ENCODE measurements around the gene CERS6.

Gene CERS6

DNA sequence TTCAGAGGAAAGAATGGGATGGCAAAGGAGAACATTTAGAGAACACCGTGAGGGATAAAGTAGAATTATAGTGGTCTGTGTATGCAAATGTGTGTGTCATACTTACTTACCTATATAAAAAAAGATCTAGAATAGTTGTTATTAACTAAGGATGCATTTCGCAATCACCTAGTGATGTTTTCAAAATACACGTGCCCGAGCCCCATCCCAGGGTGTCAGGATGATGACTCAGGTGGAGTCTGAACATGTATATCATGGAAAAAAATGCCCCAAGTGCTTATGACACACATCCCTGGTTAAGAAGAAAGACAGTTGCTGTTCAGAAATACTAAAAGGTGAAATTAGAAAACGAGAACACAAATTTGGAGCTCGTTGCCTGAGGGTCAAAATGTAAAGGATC, 109.0 kb downstream of the CERS6 start:
- Histone ChIP-seq H3K9ac (ENCODE audit: low read length) (no peak overlapping the region), H3K4me1 (ENCODE audit: control insufficient read depth, insufficient read depth, low read length) (peaks cover 26% of the 10 kb centered on the region), H3K27me3 (replicated peaks; ENCODE audit: control insufficient read depth, insufficient read depth, low read length) (no peaks in the 10 kb centered on the region), H3K36me3 (ENCODE audit: control insufficient read depth, insufficient read depth, low read length, severe bottlenecking) (no peaks in the 10 kb centered on the region), H3K9me3 (ENCODE audit: control insufficient read depth, low read length) (no peaks in the 10 kb centered on the region), H3K4me3 (ENCODE audit: low read length) (no peak overlapping the region)
- peak; percentile 39 for DNase-seq (ENCODE audit: low read depth)

DNA sequence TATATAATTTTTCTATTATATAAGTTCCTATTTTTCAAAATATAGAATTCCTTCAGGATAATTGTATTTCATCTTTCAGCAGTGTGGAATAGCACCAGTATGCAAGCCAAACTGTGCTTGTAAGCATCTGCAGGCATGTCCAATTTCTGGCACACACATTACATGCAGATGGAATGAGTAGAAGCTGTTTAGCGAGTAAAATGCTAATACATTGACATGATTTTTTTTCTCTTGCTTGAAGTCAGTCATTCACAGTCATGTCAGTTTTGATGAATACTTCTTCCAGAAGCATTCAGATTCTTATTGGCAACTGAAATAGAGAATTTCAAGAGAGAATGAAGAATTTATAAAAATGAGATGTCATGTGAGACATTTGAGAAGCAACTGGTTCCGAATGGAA, 109.4 kb downstream of the CERS6 start:
- Histone ChIP-seq H3K9me3 (ENCODE audit: control insufficient read depth, low read length) (no peaks in the 10 kb centered on the region), H3K36me3 (ENCODE audit: control insufficient read depth, insufficient read depth, low read length, severe bottlenecking) (no peaks in the 10 kb centered on the region), H3K4me1 (ENCODE audit: control insufficient read depth, insufficient read depth, low read length) (peaks cover 26% of the 10 kb centered on the region), H3K9ac (ENCODE audit: low read length) (no peak overlapping the region), H3K4me3 (ENCODE audit: low read length) (no peak overlapping the region), H3K27me3 (replicated peaks; ENCODE audit: control insufficient read depth, insufficient read depth, low read length) (no peaks in the 10 kb centered on the region)
- DNase-seq (ENCODE audit: low read depth): no peak

DNA sequence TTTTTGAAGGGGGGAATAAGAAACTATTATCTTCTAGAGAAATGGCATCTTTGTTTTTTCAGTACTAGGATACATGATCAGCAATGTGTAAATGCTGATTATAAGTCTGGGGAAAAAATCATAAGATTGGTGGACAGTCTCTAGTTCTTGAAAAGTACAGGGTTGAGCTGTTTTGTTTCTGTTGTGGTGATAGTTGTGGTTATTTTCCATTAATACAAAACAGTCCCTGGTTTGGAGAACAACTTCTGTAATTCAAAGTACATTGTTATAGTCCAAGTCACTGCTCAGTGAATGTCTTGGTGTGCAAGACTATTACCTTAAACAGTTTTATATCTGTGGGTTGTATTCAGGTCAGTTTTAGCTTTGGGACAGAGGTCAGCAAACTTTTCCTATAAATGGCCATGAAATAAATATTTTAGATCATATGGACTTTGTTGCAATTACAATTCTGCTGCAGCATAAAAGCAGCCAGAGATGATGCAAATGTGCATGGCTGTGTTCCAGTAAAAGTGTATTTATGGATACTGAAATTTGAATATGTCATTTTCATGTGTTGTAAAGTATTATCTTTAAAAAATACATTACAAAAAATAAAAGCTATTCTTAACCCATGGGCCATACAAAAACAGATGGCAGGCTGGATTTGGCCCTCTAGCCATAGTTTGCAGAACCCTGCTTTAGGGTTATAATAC, 111.0 kb downstream of the CERS6 start:
- peaks cover 26% of the 10 kb centered on the region for H3K4me1 ChIP-seq (ENCODE audit: control insufficient read depth, insufficient read depth, low read length)
- no peak overlapping the region for H3K4me3 ChIP-seq (ENCODE audit: low read length)
- H3K27me3 ChIP-seq (replicated peaks; ENCODE audit: control insufficient read depth, insufficient read depth, low read length): no peaks in the 10 kb centered on the region
- H3K9ac ChIP-seq (ENCODE audit: low read length): no peak overlapping the region
- peak; percentile 44 for DNase-seq (ENCODE audit: low read depth)
- no peaks in the 10 kb centered on the region for H3K9me3 ChIP-seq (ENCODE audit: control insufficient read depth, low read length)
- H3K36me3 ChIP-seq (ENCODE audit: control insufficient read depth, insufficient read depth, low read length, severe bottlenecking): no peaks in the 10 kb centered on the region

DNA sequence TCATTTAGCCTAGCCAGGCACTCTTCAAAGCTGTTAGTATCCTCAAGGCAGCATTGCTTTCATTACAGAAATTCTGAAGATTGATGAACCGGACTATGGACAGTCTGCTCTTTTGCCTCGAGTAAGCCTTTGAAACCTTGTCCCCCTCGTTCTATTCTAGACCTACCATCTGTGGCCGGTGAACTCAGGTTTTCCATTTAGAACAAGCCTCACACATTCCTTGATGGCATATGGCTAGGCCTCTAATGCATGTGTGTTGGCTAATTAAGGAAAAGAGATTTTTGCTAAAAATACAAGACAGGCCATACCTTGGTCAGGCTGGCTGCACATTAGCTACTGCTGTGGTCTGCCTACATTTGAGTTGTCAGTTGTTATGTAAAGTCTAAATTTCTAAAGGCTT, 111.8 kb downstream of the CERS6 start:
- no peaks in the 10 kb centered on the region for H3K9me3 ChIP-seq (ENCODE audit: control insufficient read depth, low read length)
- peaks cover 27% of the 10 kb centered on the region for H3K4me1 ChIP-seq (ENCODE audit: control insufficient read depth, insufficient read depth, low read length)
- DNase-seq (ENCODE audit: low read depth): no peak
- H3K36me3 ChIP-seq (ENCODE audit: control insufficient read depth, insufficient read depth, low read length, severe bottlenecking): no peaks in the 10 kb centered on the region
- no peak overlapping the region for H3K4me3 ChIP-seq (ENCODE audit: low read length)
- no peak overlapping the region for H3K9ac ChIP-seq (ENCODE audit: low read length)
- H3K27me3 ChIP-seq (replicated peaks; ENCODE audit: control insufficient read depth, insufficient read depth, low read length): no peaks in the 10 kb centered on the region

GRCh38 chr2:168568476-168569267, 112.6 kb downstream of the CERS6 start:
- Histone ChIP-seq H3K9ac (ENCODE audit: low read length) (no peak overlapping the region), H3K36me3 (ENCODE audit: control insufficient read depth, insufficient read depth, low read length, severe bottlenecking) (no peaks in the 10 kb centered on the region), H3K9me3 (ENCODE audit: control insufficient read depth, low read length) (no peaks in the 10 kb centered on the region), H3K27me3 (replicated peaks; ENCODE audit: control insufficient read depth, insufficient read depth, low read length) (no peaks in the 10 kb centered on the region), H3K4me1 (ENCODE audit: control insufficient read depth, insufficient read depth, low read length) (peaks cover 36% of the 10 kb centered on the region), H3K4me3 (ENCODE audit: low read length) (no peak overlapping the region)
- peak; percentile 19 for DNase-seq (ENCODE audit: low read depth)

DNA sequence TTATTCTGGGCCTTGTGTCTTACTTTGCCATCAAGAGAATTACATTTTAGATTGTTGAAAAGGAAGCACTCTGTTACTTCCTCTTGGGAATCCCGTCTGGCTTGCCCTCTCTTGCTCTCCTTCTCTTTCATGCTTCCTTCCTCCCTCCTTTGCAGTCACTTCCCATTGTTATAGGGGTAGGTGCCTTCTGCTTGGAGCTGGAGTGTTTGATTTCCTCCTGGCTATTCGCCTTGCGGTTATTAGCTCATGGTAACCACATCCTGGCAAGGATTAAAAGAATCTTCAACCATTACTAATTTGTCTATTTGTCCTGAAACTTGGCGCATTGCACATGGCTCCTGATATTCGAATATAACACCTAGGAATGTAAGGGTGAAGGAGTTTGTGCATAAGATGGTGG, 115.0 kb downstream of the CERS6 start:
- Histone ChIP-seq H3K4me3 (ENCODE audit: low read length) (no peak overlapping the region), H3K36me3 (ENCODE audit: control insufficient read depth, insufficient read depth, low read length, severe bottlenecking) (no peaks in the 10 kb centered on the region), H3K9me3 (ENCODE audit: control insufficient read depth, low read length) (no peaks in the 10 kb centered on the region), H3K27me3 (replicated peaks; ENCODE audit: control insufficient read depth, insufficient read depth, low read length) (no peaks in the 10 kb centered on the region), H3K9ac (ENCODE audit: low read length) (no peak overlapping the region), H3K4me1 (ENCODE audit: control insufficient read depth, insufficient read depth, low read length) (peaks cover 24% of the 10 kb centered on the region)
- DNase-seq (ENCODE audit: low read depth): no peak

GRCh38 chr2:168573128-168573903, 117.2 kb downstream of the CERS6 start:
- peak; percentile 62 for DNase-seq (ENCODE audit: low read depth)
- Histone ChIP-seq H3K9me3 (ENCODE audit: control insufficient read depth, low read length) (no peaks in the 10 kb centered on the region), H3K9ac (ENCODE audit: low read length) (no peak overlapping the region), H3K36me3 (ENCODE audit: control insufficient read depth, insufficient read depth, low read length, severe bottlenecking) (no peaks in the 10 kb centered on the region), H3K27me3 (replicated peaks; ENCODE audit: control insufficient read depth, insufficient read depth, low read length) (no peaks in the 10 kb centered on the region), H3K4me3 (ENCODE audit: low read length) (no peak overlapping the region), H3K4me1 (ENCODE audit: control insufficient read depth, insufficient read depth, low read length) (peaks cover 19% of the 10 kb centered on the region)

DNA sequence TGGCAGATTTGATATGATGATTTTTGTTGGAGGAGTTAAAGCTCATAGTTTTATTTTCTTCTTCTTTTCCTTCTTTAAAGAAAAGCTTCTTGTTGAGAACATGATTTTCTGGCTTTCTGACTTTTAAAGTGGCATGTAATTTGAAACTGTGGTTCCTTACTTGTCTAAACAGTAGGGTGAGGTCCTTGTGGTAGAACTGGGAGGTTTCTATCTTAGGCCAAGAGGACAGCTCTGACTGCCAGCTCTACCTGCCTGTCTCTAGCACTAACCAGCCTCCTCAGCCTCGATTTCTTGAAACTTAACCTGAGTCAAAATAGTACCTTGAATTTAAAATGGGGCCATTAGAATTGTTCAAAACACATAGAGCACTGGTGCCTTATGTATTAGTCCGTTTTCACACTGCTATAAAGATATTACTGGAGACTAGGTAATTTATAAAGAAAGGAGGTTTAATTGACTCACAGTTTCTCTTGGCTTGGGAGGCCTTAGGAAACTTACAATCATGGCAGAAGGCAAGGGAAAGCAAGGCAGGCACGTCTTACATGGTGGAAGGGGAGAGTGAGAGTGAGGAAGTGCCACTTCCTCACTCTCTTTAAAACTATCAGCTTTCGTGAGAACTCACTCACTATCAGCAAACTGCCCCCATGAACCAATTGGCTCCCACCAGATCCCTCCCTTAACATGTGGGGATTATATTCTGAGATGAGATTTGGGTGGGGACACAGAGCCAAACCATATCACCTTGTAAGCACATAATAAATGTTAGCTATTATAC, 119.0 kb downstream of the CERS6 start:
- peak; percentile 43 for DNase-seq (ENCODE audit: low read depth)
- peaks cover 16% of the 10 kb centered on the region for H3K4me1 ChIP-seq (ENCODE audit: control insufficient read depth, insufficient read depth, low read length)
- no peaks in the 10 kb centered on the region for H3K9me3 ChIP-seq (ENCODE audit: control insufficient read depth, low read length)
- H3K9ac ChIP-seq (ENCODE audit: low read length): no peak overlapping the region
- H3K4me3 ChIP-seq (ENCODE audit: low read length): no peak overlapping the region
- no peaks in the 10 kb centered on the region for H3K27me3 ChIP-seq (replicated peaks; ENCODE audit: control insufficient read depth, insufficient read depth, low read length)
- no peaks in the 10 kb centered on the region for H3K36me3 ChIP-seq (ENCODE audit: control insufficient read depth, insufficient read depth, low read length, severe bottlenecking)

DNA sequence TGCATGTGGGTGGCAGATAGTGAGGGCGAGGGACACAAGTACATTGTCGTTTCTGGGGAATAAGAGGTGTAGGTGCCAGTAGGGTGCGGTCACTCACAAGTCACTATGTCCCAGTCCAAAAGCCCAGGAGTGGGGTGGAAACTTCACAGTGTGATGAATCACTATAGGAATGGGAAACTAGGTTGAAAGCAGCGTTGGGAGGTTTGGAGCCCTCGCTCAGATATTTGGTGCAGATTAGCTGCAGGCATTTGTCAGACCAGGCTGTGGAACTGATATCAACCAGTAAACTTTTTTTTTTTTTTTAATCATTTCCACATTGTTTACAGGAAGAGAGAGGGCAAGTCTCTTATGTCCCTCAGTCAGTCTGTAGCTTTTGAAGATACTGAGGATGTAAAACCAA, 121.8 kb downstream of the CERS6 start:
- no peaks in the 10 kb centered on the region for H3K27me3 ChIP-seq (replicated peaks; ENCODE audit: control insufficient read depth, insufficient read depth, low read length)
- DNase-seq (ENCODE audit: low read depth): peak; percentile 57
- no peak overlapping the region for H3K9ac ChIP-seq (ENCODE audit: low read length)
- H3K36me3 ChIP-seq (ENCODE audit: control insufficient read depth, insufficient read depth, low read length, severe bottlenecking): no peaks in the 10 kb centered on the region
- no peaks in the 10 kb centered on the region for H3K9me3 ChIP-seq (ENCODE audit: control insufficient read depth, low read length)
- H3K4me3 ChIP-seq (ENCODE audit: low read length): no peak overlapping the region
- H3K4me1 ChIP-seq (ENCODE audit: control insufficient read depth, insufficient read depth, low read length): peaks cover 16% of the 10 kb centered on the region

GRCh38 chr2:168583064-168583709, 127.1 kb downstream of the CERS6 start:
- Histone ChIP-seq H3K9ac (ENCODE audit: low read length) (peak overlapping the region; percentile 51), H3K27me3 (replicated peaks; ENCODE audit: control insufficient read depth, insufficient read depth, low read length) (no peaks in the 10 kb centered on the region), H3K4me1 (ENCODE audit: control insufficient read depth, insufficient read depth, low read length) (peaks cover 28% of the 10 kb centered on the region), H3K9me3 (ENCODE audit: control insufficient read depth, low read length) (no peaks in the 10 kb centered on the region), H3K4me3 (ENCODE audit: low read length) (peak overlapping the region; percentile 34), H3K36me3 (ENCODE audit: control insufficient read depth, insufficient read depth, low read length, severe bottlenecking) (no peaks in the 10 kb centered on the region)
- DNase-seq (ENCODE audit: low read depth): peak; percentile 24

Measured in adipocyte (in vitro differentiated cells).